GM12872 (cell line): ENCODE results near the gene SLC16A1.

Experiments
- CTCF ChIP-seq: IDR thresholded peaks from 3 replicates; pipeline ENCODE4 v1.5.1; 2011; ENCODE audit warnings: low read depth, mild to moderate bottlenecking, low read length, moderate library complexity; ENCODE audit not compliant: insufficient read depth

Gene SLC16A1

DNA sequence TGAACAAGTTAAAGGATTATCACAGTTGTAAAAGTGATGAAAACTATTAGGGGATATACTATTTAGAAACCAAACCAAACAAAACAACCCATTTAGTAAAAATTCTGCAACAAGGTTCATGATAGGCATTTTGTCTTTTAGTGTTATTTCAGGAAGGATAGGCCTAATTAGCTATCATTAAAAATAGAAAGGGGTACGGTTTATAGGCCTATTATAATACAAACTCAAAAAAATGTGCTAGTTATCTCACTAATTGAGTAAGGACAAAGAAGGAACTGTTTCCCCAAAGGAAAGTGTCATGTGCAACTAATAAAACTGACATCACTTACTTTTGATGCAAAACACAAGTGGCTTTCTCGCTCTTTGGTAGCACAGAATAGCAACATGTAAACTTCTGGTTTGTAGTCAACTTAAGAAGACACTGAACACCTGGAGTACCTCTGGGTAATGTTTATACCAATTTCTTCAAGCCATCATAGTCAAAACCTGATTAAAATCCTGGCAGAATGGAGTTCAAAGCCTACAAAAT lies 28.5 kb downstream of the SLC16A1 start:
- no peak for TF ChIP-seq CTCF

DNA sequence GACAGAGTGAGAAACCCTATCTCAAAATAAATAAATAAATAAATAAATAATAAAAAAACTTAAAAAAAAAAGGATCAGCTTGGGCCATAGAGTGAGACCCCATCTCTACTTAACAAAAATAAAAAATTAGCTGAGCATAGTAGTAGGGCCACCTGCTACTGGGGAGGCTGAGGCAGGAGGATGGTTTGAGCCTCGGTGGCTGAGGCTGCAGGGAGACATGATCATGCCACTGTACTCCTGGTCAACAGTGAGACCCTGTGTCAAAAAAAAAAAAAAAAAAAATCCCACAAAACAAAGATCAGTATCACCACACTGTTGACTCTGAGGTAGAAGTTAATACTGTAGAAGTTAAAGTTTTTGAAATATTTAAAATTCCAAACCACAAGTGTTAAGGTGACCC lies 29.1 kb downstream of the SLC16A1 start:
- TF ChIP-seq CTCF, result no peak

DNA sequence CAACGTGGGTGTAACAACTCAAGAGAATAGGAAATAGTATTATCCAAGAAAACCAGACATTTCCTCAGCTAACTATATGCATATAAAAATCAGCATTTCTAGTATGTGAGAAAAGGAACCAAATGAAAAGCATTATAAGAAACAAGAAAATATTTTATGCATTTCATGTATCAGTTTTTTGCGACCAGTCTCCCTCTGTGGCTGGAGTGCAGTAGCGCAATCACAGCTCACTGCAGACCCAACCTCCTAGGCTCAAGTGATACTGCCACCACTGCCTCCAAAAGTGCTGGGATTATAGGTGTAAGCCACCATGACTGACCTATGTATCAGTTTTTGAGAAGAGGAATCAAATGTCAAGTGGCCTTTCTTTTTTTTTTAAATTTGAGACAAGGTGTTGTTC lies 31.0 kb downstream of the SLC16A1 start:
- TF ChIP-seq CTCF, result no peak

DNA sequence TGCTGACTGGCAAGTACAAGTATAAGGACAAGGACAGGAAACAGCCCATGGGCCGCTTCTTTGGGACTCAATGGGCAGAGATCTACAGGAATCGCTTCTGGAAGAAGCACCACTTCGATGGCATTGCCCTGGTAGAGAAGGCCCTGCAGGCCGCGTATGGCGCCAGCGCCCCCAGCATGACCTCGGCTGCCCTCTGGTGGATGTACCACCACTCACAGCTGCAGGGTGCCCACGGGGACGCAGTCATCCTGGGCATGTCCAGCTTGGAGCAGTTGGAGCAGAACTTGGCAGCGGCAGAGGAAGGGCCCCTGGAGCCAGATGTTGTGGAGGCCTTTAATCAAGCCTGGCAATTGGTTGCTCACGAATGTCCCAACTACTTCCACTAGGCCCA lies 32.0 kb downstream of the SLC16A1 start:
- no peak for TF ChIP-seq CTCF

DNA sequence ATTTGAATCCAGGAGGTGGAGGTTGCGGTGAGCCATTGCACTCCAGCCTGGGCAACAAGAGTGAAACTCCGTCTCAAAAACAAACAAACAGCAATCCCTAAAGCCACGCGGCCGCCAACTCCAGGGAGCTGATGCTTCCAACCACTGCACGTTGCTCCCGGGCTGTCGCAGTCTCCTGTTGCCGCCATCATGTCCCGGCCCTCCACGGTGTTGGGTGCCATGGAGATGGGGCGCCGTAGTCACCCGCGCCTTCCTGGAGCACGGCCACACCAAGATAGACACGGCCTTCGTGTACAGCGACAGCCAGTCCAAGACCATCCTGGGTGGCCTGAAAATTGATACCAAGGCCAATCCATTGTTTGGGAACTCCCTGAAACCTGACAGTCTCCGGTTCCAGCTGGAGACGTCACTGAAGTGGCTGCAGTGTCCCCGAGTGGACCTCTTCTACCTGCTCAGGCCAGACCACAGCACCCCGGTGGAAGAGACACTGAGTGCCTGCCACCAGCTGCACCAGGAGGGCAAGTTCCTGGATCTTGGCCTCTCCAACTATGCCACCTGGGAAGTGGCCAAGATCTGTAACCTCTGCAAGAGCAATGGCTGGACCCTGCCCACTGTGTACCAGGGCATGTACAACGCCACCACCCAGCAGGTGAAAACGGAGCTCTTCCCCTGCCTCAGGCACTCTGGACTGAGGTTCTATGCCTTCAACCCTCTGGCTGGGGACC lies 32.6 kb downstream of the SLC16A1 start:
- TF ChIP-seq CTCF, result no peak

DNA sequence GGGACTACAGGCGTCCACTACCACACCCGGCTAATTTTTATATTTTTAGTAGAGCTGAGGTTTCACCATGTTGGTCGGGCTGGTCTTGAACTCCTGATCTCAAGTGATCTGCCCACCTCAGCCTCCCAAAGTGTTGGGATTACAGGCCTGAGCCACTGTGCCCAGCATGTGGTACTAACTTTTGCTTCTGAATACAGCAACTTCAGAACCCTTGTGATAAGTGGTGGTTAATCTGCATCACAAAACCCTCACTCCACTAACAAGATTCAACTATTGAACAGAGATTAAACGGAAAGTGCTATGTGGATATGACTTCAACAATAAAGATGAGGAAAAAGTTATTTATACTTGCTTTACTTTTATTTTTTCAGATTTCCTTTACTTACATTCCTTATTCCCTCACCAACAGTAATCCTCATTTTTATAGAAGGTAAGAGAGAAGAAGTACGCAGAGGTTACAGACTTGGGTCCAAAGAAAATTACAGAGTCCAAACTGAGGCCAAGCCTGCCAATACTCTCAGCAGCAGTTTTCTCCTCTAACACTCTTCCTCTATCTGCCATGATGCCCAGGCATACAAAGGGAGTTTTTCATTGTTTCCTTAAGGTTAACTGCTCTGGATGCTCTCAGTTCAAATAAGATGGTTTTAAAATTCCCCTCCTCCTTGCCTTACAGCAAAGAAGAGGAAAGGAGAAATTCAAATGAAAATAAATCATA lies 44.3 kb downstream of the SLC16A1 start:
- no peak for TF ChIP-seq CTCF

DNA sequence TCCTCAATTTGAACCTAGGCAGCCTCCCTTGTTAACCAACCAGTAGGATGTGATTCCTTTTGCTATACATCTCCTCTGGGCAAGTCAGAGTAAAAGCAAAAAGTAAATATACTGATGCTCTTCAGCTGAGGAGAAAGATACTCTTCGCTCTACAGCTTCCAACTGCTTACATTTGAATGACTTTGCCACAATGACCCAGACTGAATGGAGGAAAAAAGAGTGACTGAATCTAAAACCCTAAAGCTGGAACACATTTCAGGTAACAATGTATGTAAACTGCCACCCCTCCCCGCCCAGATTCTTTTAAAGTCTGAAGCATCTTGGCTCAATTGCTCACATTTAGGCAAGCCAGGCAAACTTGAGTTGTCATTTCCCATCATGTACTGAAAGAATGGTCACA lies 46.1 kb downstream of the SLC16A1 start:
- TF ChIP-seq CTCF, result no peak
